Neural cell (in vitro differentiated cells): ENCODE results near the gene LRRC49.
"Not testable (repeated sequence)": the region's sequence is repeated elsewhere in the genome, so short reads cannot be mapped to it uniquely, and the experiment has no call there.

Experiments
- CTCF ChIP-seq: fragments of 450-650 bp; IDR thresholded peaks from 2 replicates; pipeline ENCODE4 v1.5.1; 2014; ENCODE audit warnings: antibody characterized with exemption, mild to moderate bottlenecking, moderate library complexity; ENCODE audit not compliant: poor library complexity, severe bottlenecking
- EP300 ChIP-seq: fragments of 450-650 bp; conservative IDR thresholded peaks from 2 replicates; pipeline ENCODE4 v1.6.1; 2014; ENCODE audit warnings: antibody characterized with exemption, mild to moderate bottlenecking, moderate library complexity; ENCODE audit not compliant: poor library complexity, severe bottlenecking
- EZH2 ChIP-seq: fragments of 200-600, 300-800 bp; shearing (Covaris generic), sonication (generic); IDR thresholded peaks from 2 replicates; pipeline ENCODE4 v1.6.1; 2014; ENCODE audit warnings: antibody characterized with exemption, low read length, borderline replicate concordance, mild to moderate bottlenecking; ENCODE audit not compliant: insufficient read depth, poor library complexity, severe bottlenecking
- POLR2AphosphoS5 ChIP-seq: IDR thresholded peaks from 2 replicates; pipeline ENCODE4 v1.6.1; 2012
- REST ChIP-seq: IDR thresholded peaks from 2 replicates; pipeline ENCODE4 v1.6.1; 2012; ENCODE audit warnings: borderline replicate concordance
- TAF1 ChIP-seq: IDR thresholded peaks from 2 replicates; pipeline ENCODE4 v1.6.1; 2012; ENCODE audit warnings: low read depth

- not testable (repeated sequence) for TF ChIP-seq CTCF, REST, POLR2AphosphoS5, EP300, EZH2, TAF1
Observed at GRCh38 chr15:71046146-71046545, 153.5 kb downstream of the LRRC49 start.
